HepG2 (cell line): Measurements from ENCODE around the gene YPEL3. TPM values are rescaled to one million over a fixed set of nuclear protein-coding genes. Genes with fewer than 3 reads are reported as not detected.

ENCODE experiments used
- AGO1 ChIP-seq: fragments of 200-400 bp; formaldehyde crosslinking; IDR thresholded peaks from 2 replicates; pipeline ENCODE4 v1.6.1; 2017; ENCODE audit warnings: mild to moderate bottlenecking, low read depth, low read length, moderate library complexity; ENCODE audit not compliant: poor library complexity, severe bottlenecking
- FIP1L1 ChIP-seq: fragments of 200-400 bp; formaldehyde crosslinking; IDR thresholded peaks from 2 replicates; pipeline ENCODE4 v1.6.1; 2018; ENCODE audit warnings: low read depth, mild to moderate bottlenecking, low read length, moderate library complexity, borderline replicate concordance; ENCODE audit not compliant: insufficient read depth
- FOXA1 ChIP-seq, 2 experiments: fragments of 450-650 bp in 1 of 2; sonication (generic) in 1 of 2; formaldehyde crosslinking in 1 of 2; IDR thresholded peaks; 2 replicates each; pipeline versions ENCODE4 v1.4.0 to v1.6.1; 2016 to 2020; ENCODE audit warnings: missing genetic modification reagents in 1 of 2
- FOXK2 ChIP-seq: fragments of 450-650 bp; IDR thresholded peaks from 2 replicates; pipeline ENCODE4 v1.6.1; 2016
- MAF1 ChIP-seq: sonication (generic); formaldehyde crosslinking; IDR thresholded peaks from 2 replicates; pipeline ENCODE4 v1.5.0; 2020; ENCODE audit warnings: missing genetic modification reagents, borderline replicate concordance
- MAFG ChIP-seq: sonication (generic); formaldehyde crosslinking; IDR thresholded peaks from 2 replicates; pipeline ENCODE4 v1.5.1; 2020; ENCODE audit warnings: mild to moderate bottlenecking, missing genetic modification reagents
- NCOA1 ChIP-seq: sonication (generic); formaldehyde crosslinking; IDR thresholded peaks from 2 replicates; pipeline ENCODE4 v1.9.0; 2021; ENCODE audit warnings: missing genetic modification reagents
- NFATC3 ChIP-seq: sonication (generic); formaldehyde crosslinking; IDR thresholded peaks from 2 replicates; pipeline ENCODE4 v1.5.1; 2020; ENCODE audit warnings: mild to moderate bottlenecking, missing genetic modification reagents
- NFKBIZ ChIP-seq: IDR thresholded peaks from 2 replicates; pipeline ENCODE4 v1.6.1; 2018; ENCODE audit warnings: missing genetic modification reagents, missing compliant biosample characterization
- POGZ ChIP-seq: sonication (generic); formaldehyde crosslinking; IDR thresholded peaks from 2 replicates; pipeline ENCODE4 v1.4.0; 2020; ENCODE audit warnings: mild to moderate bottlenecking, missing genetic modification reagents
- PRPF4 ChIP-seq: fragments of 200-400 bp; formaldehyde crosslinking; IDR thresholded peaks from 2 replicates; pipeline ENCODE4 v1.6.1; 2016; ENCODE audit warnings: low read length, low read depth; ENCODE audit not compliant: poor library complexity, severe bottlenecking
- RBM22 ChIP-seq: fragments of 200-400 bp; formaldehyde crosslinking; optimal IDR thresholded peaks from 2 replicates; pipeline ENCODE3; 2017; ENCODE audit warnings: mild to moderate bottlenecking, low read length, moderate library complexity
- TFDP1 ChIP-seq: IDR thresholded peaks from 2 replicates; pipeline ENCODE4 v1.6.1; 2016; ENCODE audit warnings: missing compliant biosample characterization, missing genetic modification reagents, borderline replicate concordance
- ZNF781 ChIP-seq: sonication (generic); formaldehyde crosslinking; IDR thresholded peaks from 2 replicates; pipeline ENCODE4 v1.5.1; 2020; ENCODE audit warnings: borderline replicate concordance, mild to moderate bottlenecking, missing genetic modification reagents; ENCODE audit errors: not compliant biosample characterization
- polyA plus RNA-seq, 8 experiments: library from polyadenylated mRNA; depleted of rRNA in 3 of 8; stranded (reverse) in 7 of 8; unstranded in 1 of 8; fragments of >200 nt; fragmentation: Illumina TruSeq in 4 of 8; extraction: Trizol in 4 of 8; gene quantifications; 2 replicates each; pipeline versions ENCODE4 v1.2.1 to v1.2.3, GENCODE V29; 2011 to 2016; ENCODE audit warnings: low read depth in 4 of 8, missing spikeins in 1 of 8, mixed read lengths in 1 of 8; ENCODE audit not compliant: insufficient read depth in 1 of 8
- total RNA-seq, 5 experiments: library from RNA; depleted of rRNA; stranded (reverse); fragments of >200 nt; fragmentation: Illumina TruSeq; extraction: Trizol; gene quantifications; 2 replicates each; pipeline ENCODE4 v1.2.3, GENCODE V29; 2016; ENCODE audit warnings: low read depth in 1 of 5
- TF ChIP-seq, protein P1 (sequence below), 2 experiments: IDR thresholded peaks; 2 replicates each; pipeline ENCODE4 v1.6.1; 2011 to 2012; ENCODE audit warnings: low read length in 2 of 2, borderline replicate concordance in 1 of 2, low read depth in 1 of 2, mild to moderate bottlenecking in 1 of 2, moderate library complexity in 1 of 2
- TF ChIP-seq, protein P2 (sequence below): sonication (generic); formaldehyde crosslinking; IDR thresholded peaks from 2 replicates; pipeline ENCODE4 v1.5.1; 2020; ENCODE audit warnings: missing genetic modification reagents, mild to moderate bottlenecking, borderline replicate concordance
- TF ChIP-seq, protein P3 (sequence below): sonication (generic); formaldehyde crosslinking; conservative IDR thresholded peaks from 2 replicates; pipeline ENCODE4 v1.4.0; 2020; ENCODE audit warnings: missing genetic modification reagents
- TF ChIP-seq, protein P4 (sequence below): sonication (generic); formaldehyde crosslinking; IDR thresholded peaks from 2 replicates; pipeline ENCODE4 v1.5.1; 2020; ENCODE audit warnings: mild to moderate bottlenecking, moderate library complexity, missing genetic modification reagents

The YPEL3 gene
- total and polyA plus RNA-seq, 2 of the 13 experiments (the other 11 are each of a cell fraction or from before 2014, with no cell fraction given), result 5.4 to 47.0 TPM

DNA sequence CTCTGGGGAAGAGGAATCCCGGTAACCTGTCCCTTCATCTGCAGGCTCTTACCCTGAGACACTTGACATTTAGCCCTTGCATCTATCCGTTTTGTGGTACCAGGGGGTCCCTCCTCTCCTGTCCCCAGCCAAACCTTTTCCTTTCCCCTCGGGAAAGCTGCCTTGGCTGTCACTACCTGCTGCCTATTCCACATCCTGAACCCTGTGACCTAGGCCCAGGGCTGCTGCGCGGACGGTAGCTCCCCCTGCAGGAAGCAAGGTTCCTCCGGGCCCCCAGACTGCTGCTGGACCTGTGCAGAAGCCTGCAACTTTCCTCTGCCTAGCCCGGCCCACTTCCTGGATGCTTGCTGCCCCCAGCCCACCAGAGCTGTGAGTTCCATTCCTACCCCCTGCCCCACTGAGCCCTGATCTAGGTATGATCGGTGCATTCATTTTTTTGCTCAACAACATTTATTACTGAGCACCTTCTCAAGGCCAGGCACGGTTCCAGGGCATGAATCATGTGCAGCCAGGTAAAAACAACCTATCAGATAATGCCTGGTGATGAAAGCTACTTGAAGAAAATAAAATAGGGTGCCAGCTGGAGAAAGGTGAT, 41.0 kb downstream of the YPEL3 start (continued):
- TF ChIP-seq, protein P1, sequence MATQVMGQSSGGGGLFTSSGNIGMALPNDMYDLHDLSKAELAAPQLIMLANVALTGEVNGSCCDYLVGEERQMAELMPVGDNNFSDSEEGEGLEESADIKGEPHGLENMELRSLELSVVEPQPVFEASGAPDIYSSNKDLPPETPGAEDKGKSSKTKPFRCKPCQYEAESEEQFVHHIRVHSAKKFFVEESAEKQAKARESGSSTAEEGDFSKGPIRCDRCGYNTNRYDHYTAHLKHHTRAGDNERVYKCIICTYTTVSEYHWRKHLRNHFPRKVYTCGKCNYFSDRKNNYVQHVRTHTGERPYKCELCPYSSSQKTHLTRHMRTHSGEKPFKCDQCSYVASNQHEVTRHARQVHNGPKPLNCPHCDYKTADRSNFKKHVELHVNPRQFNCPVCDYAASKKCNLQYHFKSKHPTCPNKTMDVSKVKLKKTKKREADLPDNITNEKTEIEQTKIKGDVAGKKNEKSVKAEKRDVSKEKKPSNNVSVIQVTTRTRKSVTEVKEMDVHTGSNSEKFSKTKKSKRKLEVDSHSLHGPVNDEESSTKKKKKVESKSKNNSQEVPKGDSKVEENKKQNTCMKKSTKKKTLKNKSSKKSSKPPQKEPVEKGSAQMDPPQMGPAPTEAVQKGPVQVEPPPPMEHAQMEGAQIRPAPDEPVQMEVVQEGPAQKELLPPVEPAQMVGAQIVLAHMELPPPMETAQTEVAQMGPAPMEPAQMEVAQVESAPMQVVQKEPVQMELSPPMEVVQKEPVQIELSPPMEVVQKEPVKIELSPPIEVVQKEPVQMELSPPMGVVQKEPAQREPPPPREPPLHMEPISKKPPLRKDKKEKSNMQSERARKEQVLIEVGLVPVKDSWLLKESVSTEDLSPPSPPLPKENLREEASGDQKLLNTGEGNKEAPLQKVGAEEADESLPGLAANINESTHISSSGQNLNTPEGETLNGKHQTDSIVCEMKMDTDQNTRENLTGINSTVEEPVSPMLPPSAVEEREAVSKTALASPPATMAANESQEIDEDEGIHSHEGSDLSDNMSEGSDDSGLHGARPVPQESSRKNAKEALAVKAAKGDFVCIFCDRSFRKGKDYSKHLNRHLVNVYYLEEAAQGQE (IDR thresholded peaks at IDR 0.05; ENCODE audit: borderline replicate concordance in 1 of 2, low read depth in 1 of 2, low read length in 2 of 2), result no peak
- TF ChIP-seq PRPF4 (no peak), NFKBIZ (CRISPR knock-in tag) (no peak), TFDP1 (CRISPR knock-in tag) (0 out of 2 replicates have a peak, but pooled peaks have one; percentile 28), FOXK2 (no peak), RBM22 (no peak), FIP1L1 (no peak), NFATC3 (0 out of 2 replicates have a peak, but pooled peaks have one; percentile 22), MAFG (CRISPR knock-in tag) (no peak), FOXA1 (IDR thresholded peaks at IDR 0.05) (no peak), FOXA1 (CRISPR knock-in tag; IDR thresholded peaks at IDR 0.05) (no peak), POGZ (CRISPR knock-in tag) (no peak), ZNF781 (CRISPR knock-in tag) (no peak), NCOA1 (CRISPR knock-in tag) (no peak), MAF1 (CRISPR knock-in tag) (no peak), AGO1 (no peak)
- TF ChIP-seq, protein P2, sequence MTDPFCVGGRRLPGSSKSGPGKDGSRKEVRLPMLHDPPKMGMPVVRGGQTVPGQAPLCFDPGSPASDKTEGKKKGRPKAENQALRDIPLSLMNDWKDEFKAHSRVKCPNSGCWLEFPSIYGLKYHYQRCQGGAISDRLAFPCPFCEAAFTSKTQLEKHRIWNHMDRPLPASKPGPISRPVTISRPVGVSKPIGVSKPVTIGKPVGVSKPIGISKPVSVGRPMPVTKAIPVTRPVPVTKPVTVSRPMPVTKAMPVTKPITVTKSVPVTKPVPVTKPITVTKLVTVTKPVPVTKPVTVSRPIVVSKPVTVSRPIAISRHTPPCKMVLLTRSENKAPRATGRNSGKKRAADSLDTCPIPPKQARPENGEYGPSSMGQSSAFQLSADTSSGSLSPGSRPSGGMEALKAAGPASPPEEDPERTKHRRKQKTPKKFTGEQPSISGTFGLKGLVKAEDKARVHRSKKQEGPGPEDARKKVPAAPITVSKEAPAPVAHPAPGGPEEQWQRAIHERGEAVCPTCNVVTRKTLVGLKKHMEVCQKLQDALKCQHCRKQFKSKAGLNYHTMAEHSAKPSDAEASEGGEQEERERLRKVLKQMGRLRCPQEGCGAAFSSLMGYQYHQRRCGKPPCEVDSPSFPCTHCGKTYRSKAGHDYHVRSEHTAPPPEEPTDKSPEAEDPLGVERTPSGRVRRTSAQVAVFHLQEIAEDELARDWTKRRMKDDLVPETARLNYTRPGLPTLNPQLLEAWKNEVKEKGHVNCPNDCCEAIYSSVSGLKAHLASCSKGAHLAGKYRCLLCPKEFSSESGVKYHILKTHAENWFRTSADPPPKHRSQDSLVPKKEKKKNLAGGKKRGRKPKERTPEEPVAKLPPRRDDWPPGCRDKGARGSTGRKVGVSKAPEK (CRISPR knock-in tag), result no peak
- TF ChIP-seq, protein P3, sequence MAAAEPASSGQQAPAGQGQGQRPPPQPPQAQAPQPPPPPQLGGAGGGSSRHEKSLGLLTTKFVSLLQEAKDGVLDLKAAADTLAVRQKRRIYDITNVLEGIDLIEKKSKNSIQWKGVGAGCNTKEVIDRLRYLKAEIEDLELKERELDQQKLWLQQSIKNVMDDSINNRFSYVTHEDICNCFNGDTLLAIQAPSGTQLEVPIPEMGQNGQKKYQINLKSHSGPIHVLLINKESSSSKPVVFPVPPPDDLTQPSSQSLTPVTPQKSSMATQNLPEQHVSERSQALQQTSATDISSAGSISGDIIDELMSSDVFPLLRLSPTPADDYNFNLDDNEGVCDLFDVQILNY (CRISPR knock-in tag), result no peak
- TF ChIP-seq, protein P4, sequence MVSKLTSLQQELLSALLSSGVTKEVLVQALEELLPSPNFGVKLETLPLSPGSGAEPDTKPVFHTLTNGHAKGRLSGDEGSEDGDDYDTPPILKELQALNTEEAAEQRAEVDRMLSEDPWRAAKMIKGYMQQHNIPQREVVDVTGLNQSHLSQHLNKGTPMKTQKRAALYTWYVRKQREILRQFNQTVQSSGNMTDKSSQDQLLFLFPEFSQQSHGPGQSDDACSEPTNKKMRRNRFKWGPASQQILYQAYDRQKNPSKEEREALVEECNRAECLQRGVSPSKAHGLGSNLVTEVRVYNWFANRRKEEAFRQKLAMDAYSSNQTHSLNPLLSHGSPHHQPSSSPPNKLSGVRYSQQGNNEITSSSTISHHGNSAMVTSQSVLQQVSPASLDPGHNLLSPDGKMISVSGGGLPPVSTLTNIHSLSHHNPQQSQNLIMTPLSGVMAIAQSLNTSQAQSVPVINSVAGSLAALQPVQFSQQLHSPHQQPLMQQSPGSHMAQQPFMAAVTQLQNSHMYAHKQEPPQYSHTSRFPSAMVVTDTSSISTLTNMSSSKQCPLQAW, result peak; percentile 52; the same call in 1 of the 2 replicates
